Ectodermal cell (in vitro differentiated cells): ENCODE measurements around the gene GAA.

ENCODE experiments used
- H3K27ac ChIP-seq: 2 replicates; pipeline ENCODE4 v1.7.0; 2013; ENCODE audit warnings: mild to moderate bottlenecking, low read depth, low read length; ENCODE audit not compliant: insufficient read depth, poor library complexity, severe bottlenecking
- H3K27me3 ChIP-seq: 2 replicates; pipeline ENCODE4 v1.7.0; 2013; ENCODE audit warnings: mild to moderate bottlenecking, low read length; ENCODE audit not compliant: insufficient read depth, control insufficient read depth, poor library complexity, severe bottlenecking
- H3K36me3 ChIP-seq: one replicate; pipeline ENCODE4 v1.7.0; 2013; ENCODE audit warnings: low read length; ENCODE audit not compliant: control insufficient read depth, insufficient read depth
- H3K4me1 ChIP-seq: one replicate; pipeline ENCODE4 v1.7.0; 2013; ENCODE audit warnings: low read length; ENCODE audit not compliant: control insufficient read depth, insufficient read depth
- H3K4me3 ChIP-seq: 2 replicates; pipeline ENCODE4 v1.7.0; 2013; ENCODE audit warnings: low read depth, low read length, control low read depth; ENCODE audit not compliant: insufficient read depth
- H3K9me3 ChIP-seq: 2 replicates; pipeline ENCODE4 v1.7.0; 2013; ENCODE audit warnings: mild to moderate bottlenecking, low read length, moderate library complexity; ENCODE audit not compliant: control insufficient read depth
- WGBS, 2 experiments: methylation state at CpG; one replicate each; pipeline ENCODE4 v1.1.7; 2013; ENCODE audit warnings: missing lambda C conversion rate in 2 of 2; 5-methylcytosine and 5-hydroxymethylcytosine counted together

Gene GAA

DNA sequence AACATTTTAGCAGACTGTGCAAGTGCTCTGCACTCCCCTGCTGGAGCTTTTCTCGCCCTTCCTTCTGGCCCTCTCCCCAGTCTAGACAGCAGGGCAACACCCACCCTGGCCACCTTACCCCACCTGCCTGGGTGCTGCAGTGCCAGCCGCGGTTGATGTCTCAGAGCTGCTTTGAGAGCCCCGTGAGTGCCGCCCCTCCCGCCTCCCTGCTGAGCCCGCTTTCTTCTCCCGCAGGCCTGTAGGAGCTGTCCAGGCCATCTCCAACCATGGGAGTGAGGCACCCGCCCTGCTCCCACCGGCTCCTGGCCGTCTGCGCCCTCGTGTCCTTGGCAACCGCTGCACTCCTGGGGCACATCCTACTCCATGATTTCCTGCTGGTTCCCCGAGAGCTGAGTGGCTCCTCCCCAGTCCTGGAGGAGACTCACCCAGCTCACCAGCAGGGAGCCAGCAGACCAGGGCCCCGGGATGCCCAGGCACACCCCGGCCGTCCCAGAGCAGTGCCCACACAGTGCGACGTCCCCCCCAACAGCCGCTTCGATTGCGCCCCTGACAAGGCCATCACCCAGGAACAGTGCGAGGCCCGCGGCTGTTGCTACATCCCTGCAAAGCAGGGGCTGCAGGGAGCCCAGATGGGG, 3.1 kb downstream of the GAA start:
- Histone ChIP-seq H3K27ac (no peak overlapping the region), H3K9me3 (no peaks in the 10 kb centered on the region), H3K27me3 (peaks cover 8% of the 10 kb centered on the region), H3K4me1 (peaks cover 15% of the 10 kb centered on the region), H3K36me3 (no peaks in the 10 kb centered on the region), H3K4me3 (no peak overlapping the region)
- WGBS, 2 experiments = 81 to 84% methylated on average over 26 of the region's 26 CpGs

DNA sequence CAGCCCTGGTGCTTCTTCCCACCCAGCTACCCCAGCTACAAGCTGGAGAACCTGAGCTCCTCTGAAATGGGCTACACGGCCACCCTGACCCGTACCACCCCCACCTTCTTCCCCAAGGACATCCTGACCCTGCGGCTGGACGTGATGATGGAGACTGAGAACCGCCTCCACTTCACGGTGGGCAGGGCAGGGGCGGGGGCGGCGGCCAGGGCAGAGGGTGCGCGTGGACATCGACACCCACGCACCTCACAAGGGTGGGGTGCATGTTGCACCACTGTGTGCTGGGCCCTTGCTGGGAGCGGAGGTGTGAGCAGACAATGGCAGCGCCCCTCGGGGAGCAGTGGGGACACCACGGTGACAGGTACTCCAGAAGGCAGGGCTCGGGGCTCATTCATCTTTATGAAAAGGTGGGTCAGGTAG, 3.6 kb downstream of the GAA start:
- Histone ChIP-seq H3K36me3 (no peaks in the 10 kb centered on the region), H3K4me1 (peaks cover 15% of the 10 kb centered on the region), H3K27ac (no peak overlapping the region), H3K4me3 (no peak overlapping the region), H3K27me3 (peaks cover 7% of the 10 kb centered on the region), H3K9me3 (no peaks in the 10 kb centered on the region)
- WGBS, 2 experiments = 93 to 95% methylated on average over 18 of the region's 18 CpGs

DNA sequence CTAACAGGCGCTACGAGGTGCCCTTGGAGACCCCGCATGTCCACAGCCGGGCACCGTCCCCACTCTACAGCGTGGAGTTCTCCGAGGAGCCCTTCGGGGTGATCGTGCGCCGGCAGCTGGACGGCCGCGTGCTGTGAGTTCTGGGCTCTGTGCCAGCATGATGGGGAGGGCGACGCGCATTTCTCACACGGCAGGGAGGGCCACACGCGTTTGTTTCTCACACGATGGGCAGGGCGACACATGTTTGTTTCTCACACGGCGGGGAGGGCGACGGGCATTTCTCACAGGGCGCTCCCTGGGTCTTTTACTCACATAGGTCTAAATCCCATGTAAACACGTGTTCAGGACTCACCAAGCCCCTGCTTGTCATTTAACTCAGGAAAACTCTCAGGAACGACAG, 4.4 kb downstream of the GAA start:
- peaks cover 15% of the 10 kb centered on the region for H3K4me1 ChIP-seq
- WGBS, 2 experiments = 92% methylated on average over 29 of the region's 29 CpGs

DNA sequence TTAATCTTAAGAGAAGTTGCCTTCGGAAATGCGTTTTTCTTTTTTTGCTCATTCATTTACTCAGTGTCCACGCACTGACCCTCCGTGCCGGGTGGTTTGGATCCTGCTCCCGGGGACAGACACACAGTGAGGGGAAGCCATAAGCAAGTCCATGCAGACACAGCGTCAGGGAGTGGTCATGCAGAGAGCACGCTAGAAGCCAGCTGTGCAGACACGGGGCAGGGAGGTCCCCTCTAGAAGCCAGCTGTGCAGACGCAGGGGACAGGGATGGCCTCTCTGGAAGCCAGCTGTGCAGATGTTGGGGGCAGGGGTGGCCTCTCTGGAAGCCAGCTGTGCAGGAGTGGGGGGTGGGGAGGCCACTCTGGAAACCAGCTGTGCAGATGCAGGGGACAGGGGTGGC, 4.8 kb downstream of the GAA start:
- 90 to 92% methylated on average over 10 of the region's 10 CpGs for WGBS, 2 experiments
- Histone ChIP-seq H3K4me3 (no peak overlapping the region), H3K4me1 (peaks cover 12% of the 10 kb centered on the region), H3K9me3 (no peaks in the 10 kb centered on the region), H3K27ac (no peak overlapping the region), H3K36me3 (no peaks in the 10 kb centered on the region), H3K27me3 (no peaks in the 10 kb centered on the region)

More for the DNA sequence above, 4.4 kb downstream of the GAA start:
- Histone ChIP-seq H3K36me3 (no peaks in the 10 kb centered on the region), H3K9me3 (no peaks in the 10 kb centered on the region), H3K27me3 (no peaks in the 10 kb centered on the region), H3K4me3 (no peak overlapping the region), H3K27ac (no peak overlapping the region)

DNA sequence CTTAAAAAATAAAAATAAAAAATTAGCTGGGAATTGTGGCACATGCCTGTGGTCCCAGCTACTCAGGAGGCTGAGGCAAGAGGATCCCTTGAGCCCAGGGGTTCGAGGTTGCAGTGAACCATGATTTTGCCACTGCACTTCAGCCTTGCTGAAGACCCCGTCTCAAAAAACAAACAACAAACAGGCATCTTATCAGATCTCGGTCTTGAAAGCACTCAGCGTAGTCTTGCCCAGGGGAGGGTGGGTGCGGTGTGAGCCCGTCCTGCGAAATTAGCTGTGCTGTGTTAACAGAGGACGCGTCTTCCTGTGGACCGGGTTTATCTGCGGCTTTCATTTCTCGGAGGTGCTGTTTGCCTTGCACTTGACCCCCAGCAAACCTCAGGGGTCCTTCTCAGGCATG, 5.4 kb downstream of the GAA start:
- Histone ChIP-seq H3K27ac (no peak overlapping the region), H3K9me3 (no peaks in the 10 kb centered on the region), H3K4me3 (no peak overlapping the region), H3K36me3 (no peaks in the 10 kb centered on the region), H3K4me1 (peaks cover 12% of the 10 kb centered on the region), H3K27me3 (no peaks in the 10 kb centered on the region)
- WGBS, 2 experiments = 87 to 88% methylated on average over 12 of the region's 12 CpGs

DNA sequence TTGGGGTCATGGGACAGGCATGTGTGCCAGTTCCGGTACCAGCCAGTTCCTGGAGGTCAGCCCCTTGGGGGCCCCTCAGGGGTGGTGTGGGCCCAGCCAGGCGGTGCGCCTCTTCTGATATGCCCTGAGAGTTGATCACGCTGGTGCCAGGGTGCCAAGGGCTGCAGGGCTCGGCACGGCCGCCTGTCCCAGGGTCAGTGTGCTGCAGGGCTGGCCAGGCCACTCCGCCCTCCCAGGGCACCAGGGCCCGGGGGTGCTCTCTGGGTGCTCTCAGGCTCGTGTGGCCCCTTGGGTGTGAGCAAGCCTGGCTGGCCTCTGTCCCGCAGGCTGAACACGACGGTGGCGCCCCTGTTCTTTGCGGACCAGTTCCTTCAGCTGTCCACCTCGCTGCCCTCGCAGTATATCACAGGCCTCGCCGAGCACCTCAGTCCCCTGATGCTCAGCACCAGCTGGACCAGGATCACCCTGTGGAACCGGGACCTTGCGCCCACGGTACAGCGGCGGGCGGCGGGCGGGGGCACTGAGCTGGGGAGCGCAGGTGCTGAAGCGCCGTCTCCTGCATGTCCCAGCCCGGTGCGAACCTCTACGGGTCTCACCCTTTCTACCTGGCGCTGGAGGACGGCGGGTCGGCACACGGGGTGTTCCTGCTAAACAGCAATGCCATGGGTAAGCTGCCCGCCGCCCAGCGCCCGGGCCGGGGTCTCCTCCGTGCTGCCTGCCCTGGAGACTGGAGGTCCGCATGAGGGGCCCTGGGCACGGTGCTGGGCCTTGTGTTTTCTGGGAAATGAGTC, 6.0 kb downstream of the GAA start:
- H3K4me1 ChIP-seq = peaks cover 13% of the 10 kb centered on the region
- H3K9me3 ChIP-seq = no peaks in the 10 kb centered on the region
- WGBS, 2 experiments = 91 to 93% methylated on average over 46 of the region's 46 CpGs
- H3K27me3 ChIP-seq = no peaks in the 10 kb centered on the region
- no peaks in the 10 kb centered on the region for H3K36me3 ChIP-seq
- H3K27ac ChIP-seq = no peak overlapping the region
- H3K4me3 ChIP-seq = no peak overlapping the region

DNA sequence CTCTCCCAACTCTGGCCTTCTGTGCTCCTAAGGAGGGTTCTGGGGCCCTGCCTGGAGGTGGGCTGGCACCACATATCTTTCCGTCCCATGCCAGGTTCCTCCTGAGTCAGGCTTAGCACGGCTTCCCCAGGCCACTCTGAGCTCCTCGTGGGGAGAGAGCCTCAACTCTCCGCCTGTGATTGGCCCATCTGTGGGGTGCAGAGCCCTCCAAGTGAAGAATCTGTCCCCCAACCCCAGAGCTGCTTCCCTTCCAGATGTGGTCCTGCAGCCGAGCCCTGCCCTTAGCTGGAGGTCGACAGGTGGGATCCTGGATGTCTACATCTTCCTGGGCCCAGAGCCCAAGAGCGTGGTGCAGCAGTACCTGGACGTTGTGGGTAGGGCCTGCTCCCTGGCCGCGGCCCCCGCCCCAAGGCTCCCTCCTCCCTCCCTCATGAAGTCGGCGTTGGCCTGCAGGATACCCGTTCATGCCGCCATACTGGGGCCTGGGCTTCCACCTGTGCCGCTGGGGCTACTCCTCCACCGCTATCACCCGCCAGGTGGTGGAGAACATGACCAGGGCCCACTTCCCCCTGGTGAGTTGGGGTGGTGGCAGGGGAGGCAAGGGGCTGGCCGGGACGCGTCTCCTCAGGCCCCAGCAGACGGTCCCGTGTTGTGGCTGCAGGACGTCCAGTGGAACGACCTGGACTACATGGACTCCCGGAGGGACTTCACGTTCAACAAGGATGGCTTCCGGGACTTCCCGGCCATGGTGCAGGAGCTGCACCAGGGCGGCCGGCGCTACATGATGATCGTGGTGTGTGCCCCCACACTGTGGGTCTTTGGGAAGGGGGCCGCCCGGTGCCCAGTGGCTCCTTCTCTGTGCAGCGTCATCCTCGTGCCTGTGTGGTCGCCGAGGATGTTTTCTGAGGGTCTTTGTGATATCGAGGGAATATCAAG, 6.9 kb downstream of the GAA start:
- no peaks in the 10 kb centered on the region for H3K9me3 ChIP-seq
- H3K4me1 ChIP-seq = peaks cover 16% of the 10 kb centered on the region
- 91% methylated on average over 40 of the region's 40 CpGs for WGBS, 2 experiments
- H3K27me3 ChIP-seq = no peaks in the 10 kb centered on the region
- no peak overlapping the region for H3K27ac ChIP-seq
- H3K36me3 ChIP-seq = no peaks in the 10 kb centered on the region
- H3K4me3 ChIP-seq = no peak overlapping the region

DNA sequence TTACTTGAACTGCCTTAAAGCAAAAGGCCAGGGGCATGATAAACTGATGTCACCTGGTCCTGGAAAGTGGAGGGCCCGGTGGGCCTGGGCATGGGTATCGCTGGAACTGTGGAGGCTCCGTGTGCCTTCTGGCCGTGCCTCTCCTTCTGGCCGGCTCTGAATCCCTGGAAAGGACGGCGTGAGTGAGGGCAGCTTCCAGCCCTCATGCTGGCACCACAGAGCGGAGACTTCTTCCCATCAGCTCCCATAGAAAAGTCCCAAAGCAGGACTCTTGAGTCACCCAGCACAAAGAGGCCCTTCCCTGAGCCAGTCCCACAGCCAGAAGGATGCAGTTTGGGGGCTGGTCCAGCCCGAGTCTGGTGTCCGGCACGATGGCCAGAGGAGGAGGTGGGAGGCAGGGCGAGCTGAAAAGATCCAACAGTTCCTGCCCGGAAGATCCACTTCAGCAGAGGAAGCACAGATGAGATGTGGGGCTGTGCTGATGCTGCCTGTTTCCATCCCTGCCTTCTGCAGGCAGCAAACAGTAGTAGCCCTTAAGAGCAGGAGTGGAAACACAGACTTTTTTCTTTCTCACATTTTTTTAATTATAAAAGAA, 7.8 kb downstream of the GAA start:
- H3K9me3 ChIP-seq = no peaks in the 10 kb centered on the region
- no peak overlapping the region for H3K4me3 ChIP-seq
- H3K4me1 ChIP-seq = peaks cover 15% of the 10 kb centered on the region
- 93 to 94% methylated on average over 13 of the region's 13 CpGs for WGBS, 2 experiments
- no peak overlapping the region for H3K27ac ChIP-seq
- H3K27me3 ChIP-seq = no peaks in the 10 kb centered on the region
- peaks cover 1% of the 10 kb centered on the region for H3K36me3 ChIP-seq

DNA sequence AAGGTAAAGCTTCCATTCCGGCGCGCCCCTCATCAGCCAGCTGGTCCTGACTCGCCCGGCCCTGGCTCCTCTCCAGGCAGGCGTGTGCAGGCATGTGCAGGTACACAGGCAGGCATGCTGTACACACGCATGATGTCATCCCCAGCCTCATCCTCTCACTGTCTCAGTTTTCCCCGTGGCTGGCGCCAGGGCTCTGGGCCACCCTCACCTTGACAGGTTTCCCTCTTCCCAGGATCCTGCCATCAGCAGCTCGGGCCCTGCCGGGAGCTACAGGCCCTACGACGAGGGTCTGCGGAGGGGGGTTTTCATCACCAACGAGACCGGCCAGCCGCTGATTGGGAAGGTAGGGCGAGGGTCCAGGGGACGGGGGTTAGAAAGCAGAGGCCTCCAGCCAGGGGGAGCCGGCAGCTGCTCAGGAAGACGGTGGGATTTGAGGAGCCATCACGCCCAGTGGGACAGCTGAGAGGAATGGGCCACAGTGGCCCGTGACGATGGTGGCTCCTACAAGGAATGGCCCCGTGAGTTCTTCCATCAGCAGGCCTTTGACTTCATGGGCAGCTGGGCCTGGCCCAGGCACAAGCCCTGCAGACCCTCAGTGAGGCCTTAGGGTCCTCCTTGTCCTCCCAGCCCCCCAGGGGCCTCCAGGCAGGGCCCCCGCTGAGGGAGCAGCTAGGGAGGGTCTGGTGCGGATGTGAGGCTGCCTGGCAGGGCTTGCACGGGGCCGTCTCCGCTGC, 8.5 kb downstream of the GAA start:
- 92% methylated on average over 30 of the region's 30 CpGs for WGBS, 2 experiments

More for the DNA sequence above, 8.5 kb downstream of the GAA start:
- Histone ChIP-seq H3K4me3 (no peak overlapping the region), H3K9me3 (no peaks in the 10 kb centered on the region), H3K36me3 (peaks cover 5% of the 10 kb centered on the region), H3K27me3 (no peaks in the 10 kb centered on the region), H3K4me1 (peaks cover 11% of the 10 kb centered on the region), H3K27ac (no peak overlapping the region)
